ENCODE results near the gene ANKRD39.
"Not testable (repeated sequence)": the region's sequence is repeated elsewhere in the genome, so short reads cannot be mapped to it uniquely, and the experiment has no call there.

- TF ChIP-seq, protein P1, sequence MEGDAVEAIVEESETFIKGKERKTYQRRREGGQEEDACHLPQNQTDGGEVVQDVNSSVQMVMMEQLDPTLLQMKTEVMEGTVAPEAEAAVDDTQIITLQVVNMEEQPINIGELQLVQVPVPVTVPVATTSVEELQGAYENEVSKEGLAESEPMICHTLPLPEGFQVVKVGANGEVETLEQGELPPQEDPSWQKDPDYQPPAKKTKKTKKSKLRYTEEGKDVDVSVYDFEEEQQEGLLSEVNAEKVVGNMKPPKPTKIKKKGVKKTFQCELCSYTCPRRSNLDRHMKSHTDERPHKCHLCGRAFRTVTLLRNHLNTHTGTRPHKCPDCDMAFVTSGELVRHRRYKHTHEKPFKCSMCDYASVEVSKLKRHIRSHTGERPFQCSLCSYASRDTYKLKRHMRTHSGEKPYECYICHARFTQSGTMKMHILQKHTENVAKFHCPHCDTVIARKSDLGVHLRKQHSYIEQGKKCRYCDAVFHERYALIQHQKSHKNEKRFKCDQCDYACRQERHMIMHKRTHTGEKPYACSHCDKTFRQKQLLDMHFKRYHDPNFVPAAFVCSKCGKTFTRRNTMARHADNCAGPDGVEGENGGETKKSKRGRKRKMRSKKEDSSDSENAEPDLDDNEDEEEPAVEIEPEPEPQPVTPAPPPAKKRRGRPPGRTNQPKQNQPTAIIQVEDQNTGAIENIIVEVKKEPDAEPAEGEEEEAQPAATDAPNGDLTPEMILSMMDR (IDR thresholded peaks at IDR 0.05) = not testable (repeated sequence)
- not testable (repeated sequence) for TF ChIP-seq POLR2A, POLR2AphosphoS5, EP300 (IDR thresholded peaks at IDR 0.05)
These were observed 5.2 kb upstream of the ANKRD39 start for GRCh38 chr2:96863056-96863455.
